CD4-positive, alpha-beta T cell treated with Interleukin-4 for 1 hour (primary cell): ENCODE results near the gene SCNN1G.

ENCODE experiments used
- DNase-seq, 2 donors: peaks; one replicate each; pipeline ENCODE4 v3.0.0-alpha.2; 2020 to 2022

Gene SCNN1G

GRCh38 chr16:23152386-23153178 is 30.0 kb upstream of the SCNN1G start:
- DNase-seq = no peak

- DNase-seq = no peak
Measured at GRCh38 chr16:23155445-23156049, 27.0 kb upstream of the SCNN1G start.

- DNase-seq = no peak
Measured at GRCh38 chr16:23156110-23156509, 26.4 kb upstream of the SCNN1G start.

- DNase-seq = no peak
Measured at GRCh38 chr16:23156946-23157460, 25.5 kb upstream of the SCNN1G start.

GRCh38 chr16:23158114-23158513 is 24.4 kb upstream of the SCNN1G start:
- DNase-seq = no peak

- no peak for DNase-seq
Measured at GRCh38 chr16:23160082-23160481, 22.5 kb upstream of the SCNN1G start.

GRCh38 chr16:23160574-23160973 is 22.0 kb upstream of the SCNN1G start:
- DNase-seq = no peak

- no peak for DNase-seq
Measured at GRCh38 chr16:23163921-23164320, 18.6 kb upstream of the SCNN1G start.

GRCh38 chr16:23164736-23165135 is 17.8 kb upstream of the SCNN1G start:
- DNase-seq = no peak

GRCh38 chr16:23172583-23172982 is 10.0 kb upstream of the SCNN1G start:
- DNase-seq = no peak

- DNase-seq = no peak
Measured at GRCh38 chr16:23172994-23173393, 9.6 kb upstream of the SCNN1G start.

GRCh38 chr16:23174622-23175021 is 7.9 kb upstream of the SCNN1G start:
- DNase-seq = no peak

- DNase-seq = no peak
Measured at GRCh38 chr16:23175651-23176050, 6.9 kb upstream of the SCNN1G start.

- no peak for DNase-seq
Measured at GRCh38 chr16:23181506-23181905, 1.0 kb upstream of the SCNN1G start.

GRCh38 chr16:23182206-23182678 is 303 bp upstream of the SCNN1G start:
- peak; percentile 78 for DNase-seq

GRCh38 chr16:23183543-23183862 is 958 bp downstream of the SCNN1G start:
- no peak for DNase-seq

- no peak for DNase-seq
Measured at GRCh38 chr16:23185656-23186055, 3.1 kb downstream of the SCNN1G start.

- DNase-seq = no peak
Measured at GRCh38 chr16:23186171-23186570, 3.6 kb downstream of the SCNN1G start.

GRCh38 chr16:23187341-23187740 is 4.8 kb downstream of the SCNN1G start:
- no peak for DNase-seq

- DNase-seq = no peak
Measured at GRCh38 chr16:23188911-23189310, 6.4 kb downstream of the SCNN1G start.

- no peak for DNase-seq
Measured at GRCh38 chr16:23194497-23195221, 12.1 kb downstream of the SCNN1G start.

- DNase-seq = no peak
Measured at GRCh38 chr16:23195366-23195978, 12.9 kb downstream of the SCNN1G start.

GRCh38 chr16:23196539-23196938 is 14.0 kb downstream of the SCNN1G start:
- DNase-seq = no peak
